DOHH2 (cell line): Measurements from ENCODE around the gene MTM1.

Experiments
- H3F3A ChIP-seq: fragments of 200-600 bp; sonication (generic), shearing (Covaris generic); 2 replicates; pipeline ENCODE4 v1.6.0; 2016; ENCODE audit warnings: antibody characterized with exemption, mild to moderate bottlenecking; ENCODE audit not compliant: control insufficient read depth, insufficient read depth
- H3K27ac ChIP-seq: fragments of 200-600 bp; sonication (generic); 2 replicates; pipeline ENCODE4 v1.5.1; 2014; ENCODE audit warnings: low read depth, mild to moderate bottlenecking, low read length, moderate library complexity
- H3K27me3 ChIP-seq: fragments of 200-600 bp; sonication (generic); 2 replicates; pipeline ENCODE4 v1.6.1; 2014; ENCODE audit warnings: mild to moderate bottlenecking, low read length, mixed read lengths; ENCODE audit not compliant: control insufficient read depth
- H3K36me3 ChIP-seq: fragments of 200-600 bp; sonication (generic); 2 replicates; pipeline ENCODE4 v1.6.1; 2014; ENCODE audit warnings: mild to moderate bottlenecking, low read length, moderate library complexity, mixed read lengths; ENCODE audit not compliant: control insufficient read depth
- H3K4me1 ChIP-seq: fragments of 200-600 bp; sonication (generic); 2 replicates; pipeline ENCODE4 v1.6.1; 2014; ENCODE audit warnings: mild to moderate bottlenecking, low read length, mixed read lengths; ENCODE audit not compliant: control insufficient read depth
- H3K4me2 ChIP-seq: fragments of 200-600 bp; sonication (generic); 2 replicates; pipeline ENCODE4 v1.6.0; 2014; ENCODE audit warnings: mild to moderate bottlenecking, low read length, moderate library complexity
- H3K4me3 ChIP-seq: fragments of 200-600 bp; sonication (generic); 2 replicates; pipeline ENCODE4 v1.5.1; 2014; ENCODE audit warnings: mild to moderate bottlenecking, low read length, mixed read lengths
- H3K79me2 ChIP-seq: fragments of 200-600 bp; sonication (generic); 2 replicates; pipeline ENCODE4 v1.6.1; 2014; ENCODE audit warnings: mild to moderate bottlenecking, low read length, mixed read lengths; ENCODE audit not compliant: control insufficient read depth
- H3K9me2 ChIP-seq: fragments of 200-600 bp; sonication (generic); replicated peaks from 2 replicates; pipeline ENCODE4 v1.6.1; 2014; ENCODE audit warnings: mild to moderate bottlenecking, low read length, mixed read lengths; ENCODE audit not compliant: control insufficient read depth
- H3K9me3 ChIP-seq: fragments of 200-600 bp; sonication (generic); 2 replicates; pipeline ENCODE4 v1.6.1; 2014; ENCODE audit warnings: antibody characterized with exemption, low read length, mixed read lengths; ENCODE audit not compliant: control insufficient read depth, insufficient read depth
- H4K20me1 ChIP-seq: fragments of 200-600 bp; sonication (generic); 2 replicates; pipeline ENCODE4 v1.6.0; 2014; ENCODE audit warnings: low read depth, mild to moderate bottlenecking, antibody characterized with exemption, low read length, moderate library complexity; ENCODE audit not compliant: control insufficient read depth, insufficient read depth
- CTCF ChIP-seq: fragments of 200-600 bp; sonication (generic); IDR thresholded peaks from one replicate; pipeline ENCODE4 v1.5.1; 2014; ENCODE audit warnings: antibody characterized with exemption, mild to moderate bottlenecking, low read depth, low read length; ENCODE audit not compliant: poor library complexity, severe bottlenecking
- EZH2phosphoT487 ChIP-seq: fragments of 200-600 bp; sonication (generic); IDR thresholded peaks from 2 replicates; pipeline ENCODE4 v1.6.1; 2017; ENCODE audit warnings: borderline replicate concordance, mild to moderate bottlenecking, antibody characterized with exemption, low read length, moderate library complexity, mixed read lengths

Gene MTM1

GRCh38 chrX:150575419-150575814, 7.0 kb downstream of the MTM1 start:
- H3F3A ChIP-seq: no peaks in the 10 kb centered on the region
- 0 out of 2 replicates have a peak, but pooled peaks cover 5% of the 10 kb centered on the region for H4K20me1 ChIP-seq
- no peaks in the 10 kb centered on the region for H3K36me3 ChIP-seq
- H3K27me3 ChIP-seq: no peaks in the 10 kb centered on the region
- no peaks in the 10 kb centered on the region for H3K9me3 ChIP-seq
- peaks cover 94% of the 10 kb centered on the region for H3K79me2 ChIP-seq
- H3K4me2 ChIP-seq: no peak overlapping the region
- H3K4me1 ChIP-seq: peaks cover 36% of the 10 kb centered on the region
- TF ChIP-seq CTCF (no peak), EZH2phosphoT487 (no peak)
- H3K27ac ChIP-seq: no peak overlapping the region
- no peaks in the 10 kb centered on the region for H3K9me2 ChIP-seq
- no peak overlapping the region for H3K4me3 ChIP-seq

- Histone ChIP-seq H3K9me2 (no peaks in the 10 kb centered on the region), H3F3A (no peaks in the 10 kb centered on the region), H4K20me1 (no peaks in the 10 kb centered on the region), H3K27ac (no peak overlapping the region), H3K36me3 (no peaks in the 10 kb centered on the region), H3K79me2 (peaks cover 85% of the 10 kb centered on the region), H3K4me1 (peaks cover 19% of the 10 kb centered on the region), H3K4me2 (no peak overlapping the region), H3K4me3 (no peak overlapping the region), H3K9me3 (no peaks in the 10 kb centered on the region), H3K27me3 (no peaks in the 10 kb centered on the region)
- no peak for TF ChIP-seq CTCF
- TF ChIP-seq EZH2phosphoT487: no peak
Observed at GRCh38 chrX:150577174-150577573, 8.8 kb downstream of the MTM1 start.

- no peaks in the 10 kb centered on the region for H3K27me3 ChIP-seq
- TF ChIP-seq EZH2phosphoT487: no peak
- no peak for TF ChIP-seq CTCF
- H3K79me2 ChIP-seq: peaks cover 50% of the 10 kb centered on the region
- H3K9me2 ChIP-seq: no peaks in the 10 kb centered on the region
- no peaks in the 10 kb centered on the region for H4K20me1 ChIP-seq
- H3K4me1 ChIP-seq: peaks cover 11% of the 10 kb centered on the region
- no peak overlapping the region for H3K27ac ChIP-seq
- no peaks in the 10 kb centered on the region for H3K9me3 ChIP-seq
- H3K4me3 ChIP-seq: no peak overlapping the region
- no peaks in the 10 kb centered on the region for H3F3A ChIP-seq
- no peaks in the 10 kb centered on the region for H3K36me3 ChIP-seq
- no peak overlapping the region for H3K4me2 ChIP-seq
Observed at GRCh38 chrX:150581093-150581775, 12.8 kb downstream of the MTM1 start.
